GM15510 (cell line): ENCODE results near the gene STX11.
A peak's percentile ranks its signal among the peaks of the same experiment; 100 is the strongest.

Experiments used
- POLR2A ChIP-seq: IDR thresholded peaks from 3 replicates; pipeline ENCODE4 v1.6.1; 2011; ENCODE audit warnings: borderline replicate concordance; ENCODE audit not compliant: insufficient read length; ENCODE audit errors: extremely low read depth

STX11 gene

GRCh38 chr6:144133225-144133821 is 17.0 kb upstream of the STX11 start:
- TF ChIP-seq POLR2A, result no peak

GRCh38 chr6:144134176-144134575 is 16.1 kb upstream of the STX11 start:
- TF ChIP-seq POLR2A, result no peak

GRCh38 chr6:144134737-144135136 is 15.6 kb upstream of the STX11 start:
- no peak for TF ChIP-seq POLR2A

GRCh38 chr6:144138542-144138941 is 11.8 kb upstream of the STX11 start:
- TF ChIP-seq POLR2A, result no peak

- TF ChIP-seq POLR2A, result no peak
Observed at GRCh38 chr6:144139817-144140216, 10.5 kb upstream of the STX11 start.

- TF ChIP-seq POLR2A, result no peak
Observed at GRCh38 chr6:144140867-144141266, 9.4 kb upstream of the STX11 start.

GRCh38 chr6:144141470-144141869 is 8.8 kb upstream of the STX11 start:
- TF ChIP-seq POLR2A, result no peak

GRCh38 chr6:144143106-144143505 is 7.2 kb upstream of the STX11 start:
- TF ChIP-seq POLR2A, result no peak

GRCh38 chr6:144143878-144144277 is 6.4 kb upstream of the STX11 start:
- no peak for TF ChIP-seq POLR2A

- TF ChIP-seq POLR2A, result no peak
Observed at GRCh38 chr6:144144996-144145395, 5.3 kb upstream of the STX11 start.

GRCh38 chr6:144145541-144145940 is 4.8 kb upstream of the STX11 start:
- TF ChIP-seq POLR2A, result no peak

GRCh38 chr6:144148886-144149285 is 1.4 kb upstream of the STX11 start:
- TF ChIP-seq POLR2A, result no peak

- no peak for TF ChIP-seq POLR2A
Observed at GRCh38 chr6:144149558-144149893, 791 bp upstream of the STX11 start.

GRCh38 chr6:144150710-144151657 is 667 bp downstream of the STX11 start:
- TF ChIP-seq POLR2A, result peak; percentile 37

- TF ChIP-seq POLR2A, result no peak
Observed at GRCh38 chr6:144152334-144152900, 2.1 kb downstream of the STX11 start.

- TF ChIP-seq POLR2A, result no peak
Observed at GRCh38 chr6:144153260-144153659, 2.9 kb downstream of the STX11 start.
